GM11168 (cell line): ENCODE results near the gene EHD2.
"Not testable (repeated sequence)": the region's sequence is repeated elsewhere in the genome, so short reads cannot be mapped to it uniquely, and the experiment has no call there.

Source experiments
- in situ Hi-C: fragments of 300-500 bp; cut with MboI; formaldehyde crosslinking; loops from one replicate; pipeline ENCODE4 v1.12.0; 2022; ENCODE audit warnings: low sequenced_read_pairs; ENCODE audit not compliant: unreplicated experiment

The EHD2 gene

DNA sequence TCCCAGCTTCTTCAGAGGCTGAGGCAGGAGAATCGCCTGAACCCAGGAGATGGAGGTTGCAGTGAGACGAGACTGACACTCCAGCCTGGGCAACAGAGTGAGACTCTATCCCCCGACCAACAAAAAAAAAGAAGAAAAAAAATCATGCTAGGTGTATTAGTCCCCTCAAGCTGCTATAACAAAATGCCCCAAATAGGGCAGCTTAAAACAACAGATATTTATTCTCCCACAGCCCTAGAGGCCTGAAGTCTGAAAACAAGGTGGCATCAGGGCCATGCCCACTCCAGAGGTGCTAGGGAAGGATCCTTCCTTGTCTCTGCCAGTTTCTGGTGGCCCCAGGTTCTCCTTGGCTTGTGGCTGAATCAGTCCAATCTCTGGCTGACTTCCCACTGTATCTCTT is 8.6 kb upstream of the EHD2 start:
- in situ Hi-C loops, result loop anchor here (25.0 kb wide), 1 partner anchor 417 kb away; no protein-coding TSS in a partner anchor

DNA sequence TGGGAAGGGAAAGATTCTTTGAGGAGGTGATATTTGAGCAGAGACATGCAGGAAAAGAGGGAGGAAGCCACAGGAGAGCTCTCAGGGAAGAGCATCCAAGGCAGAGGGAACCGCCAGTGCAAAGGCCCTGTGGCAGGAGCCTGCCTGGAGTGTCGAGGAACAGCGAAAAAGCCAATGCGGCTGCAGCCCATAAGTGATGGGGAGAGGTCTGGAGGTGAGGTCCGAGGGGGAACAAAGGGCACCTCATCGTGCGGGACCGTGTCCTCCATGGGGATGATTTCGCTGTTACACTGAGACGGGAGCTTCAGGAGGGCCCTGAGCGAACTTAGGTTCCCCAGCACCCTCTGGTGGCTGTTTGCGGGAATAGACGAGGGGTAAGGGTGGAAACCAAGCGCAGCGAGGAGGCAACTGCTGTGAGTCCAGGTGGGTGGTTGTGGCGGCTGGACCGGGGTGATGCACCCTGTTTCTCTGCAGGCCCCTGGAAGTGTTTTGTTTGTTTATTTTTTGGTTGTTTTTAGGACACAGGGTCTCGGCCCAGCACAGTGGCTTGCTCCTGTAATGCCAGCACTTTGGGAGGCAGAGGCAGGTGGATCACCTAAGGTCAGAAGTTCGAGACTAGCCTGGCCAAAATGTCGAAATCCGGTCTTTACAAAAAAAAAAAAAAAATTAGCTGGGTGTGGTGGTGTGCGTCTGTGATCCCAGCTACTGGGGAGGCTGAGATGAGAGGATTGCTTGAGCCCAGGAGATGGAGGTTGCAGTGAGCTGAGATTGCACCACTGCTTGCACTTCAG is 5.9 kb upstream of the EHD2 start:
- in situ Hi-C loops, result loop anchor here (25.0 kb wide), 1 partner anchor 420 kb away; no protein-coding TSS in a partner anchor

DNA sequence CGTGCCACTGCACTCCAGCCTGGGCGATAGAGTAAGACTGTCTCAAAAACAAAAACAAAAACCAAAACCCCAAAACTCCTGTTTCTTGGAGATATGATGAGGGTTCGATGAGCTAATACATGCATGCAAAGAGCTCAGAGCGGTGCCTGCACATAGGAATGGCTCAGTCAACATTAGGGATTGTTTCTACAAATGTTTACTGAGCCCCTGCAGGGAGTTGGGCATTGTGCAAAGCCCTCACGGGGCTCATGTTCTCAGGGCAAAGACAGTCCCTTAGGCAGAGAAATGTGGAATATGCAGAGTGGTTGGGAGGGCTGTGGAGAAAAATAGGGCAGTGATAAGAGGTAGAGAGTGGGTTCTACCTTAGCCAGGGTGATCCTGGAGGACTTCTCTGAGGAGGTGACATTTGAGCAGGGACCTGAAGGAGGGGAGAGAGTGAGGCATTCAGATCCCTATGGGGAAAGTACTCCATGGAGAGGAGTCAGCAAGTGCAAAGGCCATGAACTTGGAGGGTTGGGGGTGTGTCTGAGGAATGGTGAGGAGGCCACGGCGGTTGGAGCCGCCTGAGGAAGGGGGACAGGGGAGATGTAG is 1.5 kb upstream of the EHD2 start:
- in situ Hi-C loops, result loop anchor here (25.0 kb wide), 1 partner anchor 424 kb away; no protein-coding TSS in a partner anchor

DNA sequence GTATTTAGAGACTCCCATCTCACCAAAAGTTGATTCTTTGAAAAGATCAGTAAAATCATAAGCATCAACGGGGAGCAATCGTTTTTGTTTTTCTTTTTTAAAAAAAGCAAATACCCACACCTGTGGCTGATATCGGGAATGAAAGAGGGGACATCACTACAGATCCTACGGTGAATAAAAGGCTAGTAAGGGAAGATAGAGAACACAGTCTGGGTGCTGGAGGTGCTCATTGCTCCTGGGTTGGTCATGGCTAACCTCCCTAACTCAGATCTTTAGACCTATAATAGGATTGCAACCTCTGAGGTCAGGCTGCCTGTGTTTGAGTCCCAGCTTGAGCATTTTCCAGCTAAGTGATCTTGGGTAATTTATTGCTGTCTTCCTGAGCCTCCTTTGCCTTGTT is 1.1 kb downstream of the EHD2 start:
- in situ Hi-C loops, result loop anchor here (25.0 kb wide), 1 partner anchor 427 kb away; no protein-coding TSS in a partner anchor

DNA sequence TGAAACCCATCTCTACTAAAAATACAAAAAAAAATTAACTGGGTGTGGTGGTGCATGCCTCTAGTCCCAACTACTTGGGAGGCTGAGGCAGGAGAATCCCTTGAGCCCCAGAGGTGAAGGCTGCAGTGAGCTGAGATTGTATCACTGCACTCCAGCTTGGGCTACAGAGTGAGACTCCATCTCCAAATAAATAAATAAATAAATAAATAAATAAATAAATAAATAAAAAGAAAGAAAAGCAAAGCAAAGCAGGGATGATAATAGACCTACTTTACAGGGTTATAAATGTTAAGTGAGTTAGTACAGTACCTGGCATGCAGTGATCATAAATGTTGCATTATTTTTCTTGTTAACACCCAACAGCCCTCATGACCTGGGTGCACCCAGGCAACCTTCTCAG is 1.6 kb downstream of the EHD2 start:
- in situ Hi-C loops, result loop anchor here (25.0 kb wide), 1 partner anchor 428 kb away; no protein-coding TSS in a partner anchor

DNA sequence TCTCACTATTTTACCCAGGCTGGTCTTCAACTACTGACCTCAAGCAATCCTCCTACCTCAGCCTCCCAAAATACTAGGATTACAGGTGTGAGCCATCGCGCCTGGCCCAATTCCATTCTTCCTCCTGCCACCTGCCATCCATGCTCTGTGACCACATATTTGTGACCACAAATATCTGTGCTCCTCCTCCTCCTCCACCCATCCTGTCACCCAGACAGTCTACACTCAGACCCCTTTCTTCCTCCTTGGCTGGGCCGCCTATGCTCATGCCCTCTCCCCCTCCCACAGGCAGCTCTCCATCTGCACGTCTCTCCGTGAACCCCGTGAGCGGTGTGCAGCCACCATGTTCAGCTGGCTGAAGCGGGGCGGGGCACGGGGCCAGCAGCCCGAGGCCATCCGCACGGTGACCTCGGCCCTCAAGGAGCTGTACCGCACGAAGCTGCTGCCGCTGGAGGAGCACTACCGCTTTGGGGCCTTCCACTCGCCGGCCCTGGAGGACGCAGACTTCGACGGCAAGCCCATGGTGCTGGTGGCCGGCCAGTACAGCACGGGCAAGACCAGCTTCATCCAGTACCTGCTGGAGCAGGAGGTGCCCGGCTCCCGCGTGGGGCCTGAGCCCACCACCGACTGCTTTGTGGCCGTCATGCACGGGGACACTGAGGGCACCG is 3.2 kb downstream of the EHD2 start:
- in situ Hi-C loops, result loop anchor here (25.0 kb wide), 1 partner anchor 429 kb away; no protein-coding TSS in a partner anchor

DNA sequence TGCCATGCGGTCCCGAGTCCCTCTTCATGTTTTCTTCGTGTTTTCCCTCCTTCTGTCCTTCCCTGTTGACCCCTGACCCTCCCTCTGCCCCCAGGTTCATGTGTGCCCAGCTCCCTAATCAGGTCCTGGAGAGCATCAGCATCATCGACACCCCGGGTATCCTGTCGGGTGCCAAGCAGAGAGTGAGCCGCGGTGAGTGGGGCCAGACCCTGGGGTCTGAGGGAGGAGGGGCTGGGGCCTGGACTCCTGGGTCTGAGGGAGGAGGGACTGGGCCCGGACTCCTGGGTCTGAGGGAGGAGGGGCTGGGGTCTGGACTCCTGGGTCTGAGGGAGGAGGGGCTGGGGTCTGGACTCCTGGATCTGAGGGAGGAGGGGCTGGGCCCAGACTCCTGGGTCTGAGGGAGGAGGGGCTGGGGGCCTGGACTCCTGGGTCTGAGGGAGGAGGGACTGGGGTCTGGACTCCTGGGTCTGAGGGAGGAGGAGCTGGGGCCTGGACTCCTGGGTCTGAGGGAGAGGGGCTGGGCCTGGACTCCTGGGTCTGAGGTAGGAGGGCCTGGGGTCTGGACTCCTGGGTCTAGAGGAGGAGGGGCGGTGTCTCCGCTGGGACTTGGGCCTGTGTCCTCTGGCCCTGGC is 5.3 kb downstream of the EHD2 start:
- in situ Hi-C loops, result loop anchor here (25.0 kb wide), 1 partner anchor 431 kb away; no protein-coding TSS in a partner anchor

DNA sequence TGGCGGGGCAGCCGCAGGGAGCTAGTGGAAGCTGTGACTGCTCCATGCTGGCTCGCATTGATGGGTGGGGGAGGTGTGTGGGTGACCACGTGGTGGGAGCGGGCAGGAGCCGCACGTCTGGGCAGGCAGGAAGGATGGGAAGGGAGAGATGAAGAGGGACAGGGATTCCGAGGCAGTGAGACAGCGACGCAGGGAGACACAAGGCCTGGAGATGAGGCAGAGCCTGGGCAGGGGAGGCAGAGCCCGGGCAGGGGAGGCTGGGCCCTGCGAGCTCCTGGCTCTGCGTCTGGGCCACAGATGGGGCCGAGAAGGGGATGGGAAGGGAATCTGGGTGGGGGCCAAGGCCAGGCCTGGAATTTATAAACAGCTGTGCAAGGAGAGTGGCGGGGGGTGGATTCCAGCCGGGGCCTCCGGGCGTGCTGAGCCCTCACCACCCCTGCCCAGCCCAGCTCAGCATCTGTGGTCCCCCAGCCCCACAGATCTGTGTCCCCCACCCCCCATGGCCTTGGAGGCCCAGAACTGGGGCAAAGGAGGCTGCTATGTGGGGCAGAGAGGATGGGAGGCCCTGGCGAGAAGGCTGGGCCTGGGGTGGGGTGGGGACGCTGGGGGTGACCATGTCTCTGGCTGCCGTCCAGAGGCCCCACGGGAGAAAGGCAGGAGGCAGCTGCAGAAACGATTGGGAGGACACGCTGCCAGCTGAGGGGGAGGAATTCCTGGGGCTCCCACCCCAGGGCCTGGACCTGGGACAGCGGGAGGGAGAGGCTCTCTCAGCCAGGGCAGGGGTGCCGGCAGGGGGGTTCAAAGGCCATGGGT is 6.0 kb downstream of the EHD2 start:
- in situ Hi-C loops, result loop anchor here (25.0 kb wide), 1 partner anchor 432 kb away; no protein-coding TSS in a partner anchor

DNA sequence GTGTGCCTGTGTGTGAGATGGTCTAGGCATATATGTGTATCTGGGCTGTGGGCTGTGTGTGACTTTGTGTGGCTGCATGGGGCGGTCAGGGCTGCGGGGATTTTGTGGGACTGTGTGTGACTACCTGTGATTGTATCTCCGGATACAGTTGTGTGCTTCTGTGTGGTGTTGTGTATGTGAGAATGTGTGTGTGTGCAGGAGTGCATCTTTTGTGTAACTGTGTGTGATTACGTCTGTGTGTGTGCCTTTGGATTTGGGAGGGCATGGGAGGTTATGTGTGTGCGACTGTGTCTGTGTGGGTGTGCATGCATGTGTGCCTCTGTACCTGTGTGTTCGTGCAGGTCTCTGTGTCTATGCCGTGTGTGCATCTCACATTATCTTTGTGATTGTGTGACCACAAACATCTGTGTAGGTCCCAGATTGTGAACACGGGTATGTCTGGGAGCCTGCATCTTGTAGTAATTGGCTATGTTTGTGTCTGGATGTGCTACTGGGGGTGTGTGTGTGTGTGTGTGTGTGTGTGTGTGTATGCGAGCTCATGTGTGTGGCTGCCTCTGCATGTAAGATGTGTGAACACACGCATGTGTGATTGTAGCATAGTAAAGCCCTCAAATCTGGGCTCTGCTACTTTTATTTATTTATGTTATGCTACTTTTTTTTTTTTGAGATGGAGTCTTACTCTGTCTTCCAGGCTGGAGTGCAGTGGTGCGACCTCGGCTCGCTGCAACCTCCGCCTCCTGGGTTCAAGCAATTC is 7.6 kb downstream of the EHD2 start:
- in situ Hi-C loops, result loop anchor here (25.0 kb wide), 1 partner anchor 434 kb away; no protein-coding TSS in a partner anchor

DNA sequence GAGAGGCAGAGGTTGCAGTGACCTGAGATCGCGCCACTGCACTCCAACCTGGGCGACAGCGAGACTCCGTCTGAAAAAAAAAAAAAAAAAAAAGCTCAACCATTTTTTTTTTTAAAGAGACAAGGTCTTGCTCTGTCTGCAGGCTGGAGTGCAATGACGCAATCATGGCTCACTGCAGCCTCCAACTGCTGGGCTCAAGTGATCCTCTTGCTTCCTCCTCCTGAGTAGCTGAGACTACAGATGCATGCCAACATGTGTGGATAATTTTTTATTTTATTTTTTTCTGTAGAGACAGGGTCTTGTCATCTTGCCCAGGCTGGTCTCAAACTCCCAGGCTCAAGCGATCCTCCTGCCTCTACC is 10.3 kb downstream of the EHD2 start:
- in situ Hi-C loops, result loop anchor here (25.0 kb wide), 1 partner anchor 436 kb away; no protein-coding TSS in a partner anchor

DNA sequence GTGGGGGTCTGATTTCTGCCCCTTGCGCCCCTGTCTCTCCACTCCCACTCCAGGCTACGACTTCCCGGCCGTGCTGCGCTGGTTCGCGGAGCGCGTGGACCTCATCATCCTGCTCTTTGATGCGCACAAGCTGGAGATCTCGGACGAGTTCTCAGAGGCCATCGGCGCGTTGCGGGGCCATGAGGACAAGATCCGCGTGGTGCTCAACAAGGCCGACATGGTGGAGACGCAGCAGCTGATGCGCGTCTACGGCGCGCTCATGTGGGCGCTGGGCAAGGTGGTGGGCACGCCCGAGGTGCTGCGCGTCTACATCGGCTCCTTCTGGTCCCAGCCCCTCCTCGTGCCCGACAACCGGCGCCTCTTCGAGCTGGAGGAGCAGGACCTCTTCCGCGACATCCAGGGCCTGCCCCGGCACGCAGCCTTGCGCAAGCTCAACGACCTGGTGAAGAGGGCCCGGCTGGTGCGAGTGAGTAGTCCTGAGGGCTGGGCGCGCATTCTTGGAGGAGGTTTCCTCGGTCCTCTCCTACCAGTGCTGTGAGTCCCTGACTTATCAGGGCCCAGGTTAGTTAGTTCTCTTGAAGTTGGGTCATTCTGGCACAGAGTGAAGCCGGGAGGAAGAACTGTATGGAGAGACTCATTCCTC is 12.7 kb downstream of the EHD2 start:
- in situ Hi-C loops, result no loop called here

DNA sequence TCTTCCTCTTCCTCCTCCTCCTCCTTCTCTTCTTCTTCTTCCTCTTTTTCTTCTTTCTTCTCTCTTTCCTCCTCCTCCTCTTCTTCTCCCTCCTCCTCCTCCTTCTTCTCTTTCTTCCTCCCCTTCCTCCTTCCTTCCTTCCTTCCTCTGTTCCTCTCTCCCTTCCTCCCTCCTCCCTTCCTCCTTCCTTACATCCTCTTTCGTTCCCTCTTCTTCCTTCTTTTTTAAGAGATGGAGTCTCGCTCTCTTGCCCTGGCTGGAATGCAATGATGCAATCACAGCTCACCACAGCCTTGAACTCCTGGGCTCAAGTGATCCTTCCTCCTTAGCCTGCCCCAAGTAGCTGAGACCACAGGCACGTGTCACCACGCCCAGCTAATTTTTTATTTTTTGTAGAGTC is 13.2 kb downstream of the EHD2 start:
- in situ Hi-C loops, result no loop called here

DNA sequence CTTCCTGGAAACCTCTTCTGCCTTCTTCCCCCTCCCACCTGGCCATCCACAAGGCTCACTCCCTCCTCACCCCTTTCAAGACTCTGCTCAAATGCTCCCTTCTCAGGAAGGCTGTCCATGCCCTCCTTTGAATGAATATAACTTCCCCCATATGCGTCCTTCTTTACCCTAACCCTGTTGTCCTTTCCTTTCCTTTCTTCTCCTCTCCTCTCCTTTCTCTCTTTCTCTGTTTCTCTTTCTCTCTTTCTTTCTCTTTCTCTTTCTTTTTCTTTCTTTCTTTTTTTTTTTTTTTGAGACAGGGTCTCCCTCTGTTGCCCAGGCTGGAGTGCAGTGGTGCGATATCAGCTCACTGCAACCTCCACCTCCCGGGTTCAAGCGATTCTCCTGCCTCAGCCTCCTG is 15.1 kb downstream of the EHD2 start:
- in situ Hi-C loops, result not testable (repeated sequence)

DNA sequence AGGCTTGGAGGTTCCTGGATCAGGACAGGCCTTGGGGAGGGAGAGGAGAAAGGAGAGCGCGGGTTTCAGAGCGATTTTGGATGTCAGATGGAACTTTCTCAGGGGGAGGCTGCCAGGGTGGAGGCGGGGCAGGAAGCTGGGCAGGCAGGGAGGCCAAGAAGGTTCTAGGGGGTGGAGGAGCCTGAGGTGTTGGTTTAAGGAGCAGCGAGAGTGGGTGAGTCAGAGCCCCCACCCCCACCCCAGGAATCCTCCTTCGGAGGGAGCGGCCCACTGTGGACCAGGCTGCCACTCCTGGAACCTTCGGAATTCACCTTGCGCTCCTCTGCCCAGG is 16.2 kb downstream of the EHD2 start:
- in situ Hi-C loops, result no loop called here

DNA sequence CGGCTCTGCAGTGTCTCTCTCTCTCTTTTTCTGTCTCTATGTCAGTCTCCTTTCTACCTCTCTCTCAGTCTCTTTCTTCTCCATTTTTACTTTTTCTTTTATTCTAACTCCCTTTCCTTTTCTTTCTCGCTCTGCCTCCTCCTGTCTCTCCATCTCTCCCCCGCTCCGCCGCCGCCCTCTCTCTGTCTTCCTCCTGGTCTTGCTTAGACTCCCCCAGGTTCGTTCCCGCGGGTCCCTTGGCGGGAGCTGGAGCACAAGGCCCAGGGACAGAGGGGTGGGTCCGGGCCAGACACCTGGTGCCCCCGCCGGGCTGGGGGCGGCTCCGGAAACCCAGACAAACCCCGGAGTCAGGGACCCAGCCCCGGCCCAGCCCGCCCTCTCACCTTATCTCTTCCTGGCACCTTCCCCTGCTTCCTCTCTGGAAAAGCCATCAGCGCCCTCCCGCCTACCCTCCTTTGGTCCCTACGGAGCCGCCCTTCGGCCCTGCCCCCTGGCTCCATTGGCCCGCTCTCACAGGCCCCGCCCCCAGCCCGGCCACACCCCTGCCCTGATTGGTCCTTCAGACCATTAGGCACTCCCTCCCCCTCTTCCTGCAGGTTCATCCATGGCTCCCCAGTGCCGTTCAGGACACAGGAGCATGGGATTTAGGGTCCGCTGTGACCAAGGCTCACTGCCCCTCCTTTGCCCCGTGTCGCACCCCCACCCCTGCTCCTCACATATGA is 16.7 kb downstream of the EHD2 start:
- in situ Hi-C loops, result no loop called here

DNA sequence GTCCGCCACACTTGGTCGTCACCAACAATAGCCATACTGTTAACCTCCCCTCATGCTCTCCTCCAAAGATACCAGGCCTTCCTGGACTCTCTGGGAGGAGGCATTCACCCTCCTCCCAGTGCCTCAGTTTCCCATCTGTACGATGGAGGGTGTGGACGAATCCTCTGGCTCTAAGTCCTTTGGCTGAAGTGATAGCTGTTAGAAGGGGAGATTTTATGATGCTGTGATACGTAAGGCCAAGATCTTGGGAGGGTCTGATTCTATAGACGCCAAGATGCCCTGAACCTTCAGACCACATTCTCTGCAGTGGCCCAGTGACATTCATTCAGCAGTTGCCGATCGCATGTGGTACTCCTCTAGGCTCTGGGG is 17.3 kb downstream of the EHD2 start:
- in situ Hi-C loops, result no loop called here

DNA sequence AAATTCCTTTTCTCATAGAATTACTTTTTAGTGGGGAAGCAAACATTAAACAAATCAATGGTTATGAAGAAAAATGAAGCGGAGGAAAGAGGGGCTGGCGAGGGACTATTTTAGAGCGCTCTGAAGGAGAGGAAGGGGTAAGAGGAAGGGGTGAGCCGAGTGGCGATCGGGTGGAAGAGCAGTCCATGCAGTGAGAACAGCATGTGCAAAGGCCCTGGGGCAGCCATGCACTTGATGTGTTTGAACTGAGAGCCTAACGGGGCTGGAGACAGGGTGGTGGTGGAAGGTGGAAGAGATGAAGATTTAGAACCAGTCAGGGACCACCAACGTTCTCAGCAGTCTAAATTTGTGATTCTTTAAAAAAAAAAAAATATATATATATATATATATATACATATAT is 17.7 kb downstream of the EHD2 start:
- in situ Hi-C loops, result no loop called here

DNA sequence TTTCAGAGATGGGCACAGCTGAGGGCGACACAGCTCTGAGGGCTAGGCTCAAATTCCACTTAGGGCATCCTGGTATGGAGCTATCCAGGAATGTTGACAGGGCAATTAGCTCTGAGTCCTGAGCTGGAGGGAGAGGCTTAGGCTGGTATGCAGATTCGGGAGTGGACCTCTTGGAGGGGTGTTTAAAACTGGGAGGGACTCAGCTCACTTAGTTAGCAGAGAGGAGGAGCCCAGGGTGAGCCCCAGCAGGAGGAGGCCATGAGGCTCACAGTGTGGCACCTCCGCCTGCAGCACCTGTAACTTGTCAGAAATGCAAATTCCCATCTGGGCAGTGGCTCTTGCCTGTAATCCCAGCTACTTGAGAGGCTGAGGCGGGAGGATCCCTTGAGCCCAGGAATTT is 21.9 kb downstream of the EHD2 start:
- in situ Hi-C loops, result no loop called here
